ENCODE data around the gene CAPN14.
"Not testable (repeated sequence)": the region's sequence is repeated elsewhere in the genome, so short reads cannot be mapped to it uniquely, and the experiment has no call there.

Gene CAPN14

GRCh38 chr2:31192851-31193392 lies 24.4 kb downstream of the CAPN14 start:
- DNase-seq = no peak

- DNase-seq = no peak
Measured at GRCh38 chr2:31192396-31192795, 24.9 kb downstream of the CAPN14 start.

- DNase-seq = no peak
Measured at GRCh38 chr2:31191931-31192330, 25.4 kb downstream of the CAPN14 start.

- DNase-seq = no peak
Measured at GRCh38 chr2:31190188-31190587, 27.1 kb downstream of the CAPN14 start.

GRCh38 chr2:31189141-31189540 lies 28.2 kb downstream of the CAPN14 start:
- DNase-seq = no peak

GRCh38 chr2:31188131-31188530 lies 29.2 kb downstream of the CAPN14 start:
- DNase-seq = no peak

GRCh38 chr2:31187166-31187565 lies 30.1 kb downstream of the CAPN14 start:
- no peak for DNase-seq

- not testable (repeated sequence) for DNase-seq
Measured at GRCh38 chr2:31183973-31184372, 33.3 kb downstream of the CAPN14 start.

GRCh38 chr2:31176742-31177141 lies 40.6 kb downstream of the CAPN14 start:
- no peak for DNase-seq

GRCh38 chr2:31171142-31171541 lies 46.2 kb downstream of the CAPN14 start:
- DNase-seq = no peak

- DNase-seq = peak; percentile 80
Measured at GRCh38 chr2:31170071-31170698, 47.1 kb downstream of the CAPN14 start.

- no peak for DNase-seq
Measured at GRCh38 chr2:31168291-31168690, 49.0 kb downstream of the CAPN14 start.

- no peak for DNase-seq
Measured at GRCh38 chr2:31166925-31167324, 50.4 kb downstream of the CAPN14 start.

GRCh38 chr2:31163011-31163539 lies 54.2 kb downstream of the CAPN14 start:
- DNase-seq = peak; percentile 65

- no peak for DNase-seq
Measured at GRCh38 chr2:31161637-31162036, 55.7 kb downstream of the CAPN14 start.

GRCh38 chr2:31151501-31151900 lies 65.8 kb downstream of the CAPN14 start:
- DNase-seq = no peak

GRCh38 chr2:31150120-31150670 lies 67.1 kb downstream of the CAPN14 start:
- DNase-seq = no peak

GRCh38 chr2:31148514-31148913 lies 68.8 kb downstream of the CAPN14 start:
- peak; percentile 69 for DNase-seq

GRCh38 chr2:31147645-31148044 lies 69.7 kb downstream of the CAPN14 start:
- no peak for DNase-seq

GRCh38 chr2:31142110-31142509 lies 75.2 kb downstream of the CAPN14 start:
- DNase-seq = peak; percentile 29

GRCh38 chr2:31141443-31142085 lies 75.8 kb downstream of the CAPN14 start:
- DNase-seq = peak; percentile 39

GRCh38 chr2:31140151-31140550 lies 77.2 kb downstream of the CAPN14 start:
- DNase-seq = no peak

GRCh38 chr2:31139671-31140070 lies 77.6 kb downstream of the CAPN14 start:
- DNase-seq = no peak
